Ishikawa (cell line): ENCODE measurements around the gene RNPEPL1.

Experiments used
- CEBPB ChIP-seq: IDR thresholded peaks from 2 replicates; pipeline ENCODE4 v1.6.1; 2012
- CREB1 ChIP-seq: IDR thresholded peaks from 2 replicates; pipeline ENCODE4 v1.6.1; 2012; ENCODE audit warnings: low read depth
- EGR1 ChIP-seq: IDR thresholded peaks from 2 replicates; pipeline ENCODE4 v1.6.1; 2012
- EP300 ChIP-seq: IDR thresholded peaks from 2 replicates; pipeline ENCODE4 v1.6.1; 2012; ENCODE audit warnings: borderline replicate concordance
- FOXM1 ChIP-seq: IDR thresholded peaks from 2 replicates; pipeline ENCODE4 v1.6.1; 2012; ENCODE audit warnings: low read depth, borderline replicate concordance
- RAD21 ChIP-seq: IDR thresholded peaks from 2 replicates; pipeline ENCODE4 v1.6.1; 2012; ENCODE audit warnings: low read depth
- TAF1 ChIP-seq: IDR thresholded peaks from 2 replicates; pipeline ENCODE4 v1.6.1; 2012; ENCODE audit warnings: low read depth, mild to moderate bottlenecking
- YY1 ChIP-seq: IDR thresholded peaks from 2 replicates; pipeline ENCODE4 v1.6.1; 2012; ENCODE audit warnings: low read depth
- TF ChIP-seq, protein P1 (sequence below): IDR thresholded peaks from 2 replicates; pipeline ENCODE4 v1.6.1; 2012; ENCODE audit warnings: low read depth, mild to moderate bottlenecking
- TF ChIP-seq, protein P2 (sequence below): IDR thresholded peaks from 2 replicates; pipeline ENCODE4 v1.6.1; 2012

DNA sequence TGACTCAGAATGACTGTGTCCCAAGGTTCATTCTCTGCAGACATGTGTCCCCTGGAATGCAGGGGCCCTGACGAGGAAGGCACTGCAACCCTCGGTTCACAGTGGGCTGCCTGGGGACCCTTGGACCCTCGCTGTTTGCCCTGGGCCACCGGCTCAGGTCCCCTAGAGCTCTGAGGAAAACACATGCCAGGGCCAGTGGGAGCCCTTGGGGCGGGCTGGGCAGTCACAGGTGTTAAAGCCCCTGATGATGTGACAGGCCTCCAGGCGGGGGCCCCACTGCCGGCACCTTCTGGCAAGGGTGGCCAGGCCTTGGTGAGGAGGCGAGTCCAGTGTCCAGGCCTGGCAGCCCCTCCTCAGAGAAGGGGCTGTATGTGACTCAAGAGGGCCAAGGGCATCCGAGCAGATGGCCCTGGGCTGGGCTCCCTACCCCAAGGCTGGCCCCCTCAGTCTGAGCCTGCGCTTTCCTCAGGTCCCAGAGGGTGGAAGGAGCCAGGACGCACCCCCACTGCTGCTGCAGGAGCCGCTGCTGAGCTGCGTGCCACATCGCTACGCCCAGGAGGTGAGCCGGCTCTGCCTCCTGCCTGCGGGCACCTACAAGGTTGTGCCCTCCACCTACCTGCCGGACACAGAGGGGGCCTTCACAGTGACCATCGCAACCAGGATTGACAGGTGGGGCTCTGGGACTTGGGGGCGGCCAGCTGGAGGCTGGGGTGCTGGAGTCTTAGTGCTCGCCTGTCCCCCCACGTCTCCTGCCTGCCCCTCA, 29.3 kb downstream of the RNPEPL1 start:
- TF ChIP-seq, protein P1, sequence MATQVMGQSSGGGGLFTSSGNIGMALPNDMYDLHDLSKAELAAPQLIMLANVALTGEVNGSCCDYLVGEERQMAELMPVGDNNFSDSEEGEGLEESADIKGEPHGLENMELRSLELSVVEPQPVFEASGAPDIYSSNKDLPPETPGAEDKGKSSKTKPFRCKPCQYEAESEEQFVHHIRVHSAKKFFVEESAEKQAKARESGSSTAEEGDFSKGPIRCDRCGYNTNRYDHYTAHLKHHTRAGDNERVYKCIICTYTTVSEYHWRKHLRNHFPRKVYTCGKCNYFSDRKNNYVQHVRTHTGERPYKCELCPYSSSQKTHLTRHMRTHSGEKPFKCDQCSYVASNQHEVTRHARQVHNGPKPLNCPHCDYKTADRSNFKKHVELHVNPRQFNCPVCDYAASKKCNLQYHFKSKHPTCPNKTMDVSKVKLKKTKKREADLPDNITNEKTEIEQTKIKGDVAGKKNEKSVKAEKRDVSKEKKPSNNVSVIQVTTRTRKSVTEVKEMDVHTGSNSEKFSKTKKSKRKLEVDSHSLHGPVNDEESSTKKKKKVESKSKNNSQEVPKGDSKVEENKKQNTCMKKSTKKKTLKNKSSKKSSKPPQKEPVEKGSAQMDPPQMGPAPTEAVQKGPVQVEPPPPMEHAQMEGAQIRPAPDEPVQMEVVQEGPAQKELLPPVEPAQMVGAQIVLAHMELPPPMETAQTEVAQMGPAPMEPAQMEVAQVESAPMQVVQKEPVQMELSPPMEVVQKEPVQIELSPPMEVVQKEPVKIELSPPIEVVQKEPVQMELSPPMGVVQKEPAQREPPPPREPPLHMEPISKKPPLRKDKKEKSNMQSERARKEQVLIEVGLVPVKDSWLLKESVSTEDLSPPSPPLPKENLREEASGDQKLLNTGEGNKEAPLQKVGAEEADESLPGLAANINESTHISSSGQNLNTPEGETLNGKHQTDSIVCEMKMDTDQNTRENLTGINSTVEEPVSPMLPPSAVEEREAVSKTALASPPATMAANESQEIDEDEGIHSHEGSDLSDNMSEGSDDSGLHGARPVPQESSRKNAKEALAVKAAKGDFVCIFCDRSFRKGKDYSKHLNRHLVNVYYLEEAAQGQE, result no peak
- no peak for TF ChIP-seq TAF1
- TF ChIP-seq EP300, result no peak
- no peak for TF ChIP-seq FOXM1
- no peak for TF ChIP-seq RAD21
- TF ChIP-seq, protein P2, sequence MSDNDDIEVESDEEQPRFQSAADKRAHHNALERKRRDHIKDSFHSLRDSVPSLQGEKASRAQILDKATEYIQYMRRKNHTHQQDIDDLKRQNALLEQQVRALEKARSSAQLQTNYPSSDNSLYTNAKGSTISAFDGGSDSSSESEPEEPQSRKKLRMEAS, result no peak
- TF ChIP-seq CREB1, result no peak
- no peak for TF ChIP-seq EGR1
- no peak for TF ChIP-seq CEBPB
- TF ChIP-seq YY1, result no peak
